ENCODE measurements around the gene TPP2. TPM values are rescaled to one million over a fixed set of nuclear protein-coding genes. Genes with fewer than 3 reads are reported as not detected.

Gene TPP2
- total and polyA plus RNA-seq, 9 of the 15 experiments (the other 6 are each of a cell fraction or from before 2014, with no cell fraction given): 18.8 to 87.7 (median 55.9) TPM

GRCh38 chr13:102709536-102709935 lies 112.8 kb downstream of the TPP2 start:
- H4K20me1 ChIP-seq (replicated peaks; ENCODE audit: control insufficient read depth, insufficient read depth, low read length): no peaks in the 10 kb centered on the region
- BruUV-seq (replicated peaks): no TSS peak
- H3K9ac ChIP-seq (ENCODE audit: insufficient read depth in 1 of 2, low read depth in 2 of 2, low read length in 2 of 2): no peak overlapping the region
- H2AFZ ChIP-seq (ENCODE audit: low read depth, low read length): no peak overlapping the region
- no peak overlapping the region for H3K27ac ChIP-seq (ENCODE audit: extremely low read depth, low read depth, low read length)
- no peaks in the 10 kb centered on the region for H3K4me1 ChIP-seq (replicated peaks in 1 of 2; ENCODE audit: control insufficient read depth in 2 of 2, insufficient read depth in 2 of 2, low read length in 2 of 2)
- ChIA-PET POLR2A (no interaction called here), CTCF (ENCODE audit: low intra/inter-chr PET ratio) (no interaction called here)
- H3K4me3 ChIP-seq: no peak overlapping the region
- no peaks in the 10 kb centered on the region for H3K9me3 ChIP-seq (replicated peaks; ENCODE audit: control insufficient read depth, insufficient read depth, low read depth, low read length)
- H3K36me3 ChIP-seq (ENCODE audit: control insufficient read depth, insufficient read depth, low read length): no peaks in the 10 kb centered on the region
- H3K9me1 ChIP-seq (ENCODE audit: control insufficient read depth, insufficient read depth, low read length): no peaks in the 10 kb centered on the region
- no peak for FAIRE-seq
- in situ Hi-C loops (cut with MboI): loop anchor here (10.0 kb wide), 1 partner anchor 125 kb away; no protein-coding TSS in a partner anchor
- intact Hi-C loops (cut with micrococcal nuclease): no loop called here
- DNase-seq (ENCODE audit: extremely low read depth in 1 of 4, low spot score in 3 of 4): no peak
- H3K27me3 ChIP-seq (ENCODE audit: control insufficient read depth in 2 of 2, insufficient read depth in 2 of 2, low read length in 2 of 2): no peaks in the 10 kb centered on the region
- H3K4me2 ChIP-seq (ENCODE audit: insufficient read depth, low read length): no peak overlapping the region
- no peak for ATAC-seq
- no peaks in the 10 kb centered on the region for H3K79me2 ChIP-seq (ENCODE audit: control insufficient read depth, insufficient read depth, low read length)
- TF ChIP-seq FOSL1 (tag; conservative IDR thresholded peaks at IDR 0.05): no peak
- TF ChIP-seq ZNF224 (CRISPR knock-in tag; IDR thresholded peaks at IDR 0.05): no peak
- no peak for TF ChIP-seq HNRNPH1 (optimal IDR thresholded peaks at IDR 0.05; ENCODE audit: low read depth, low read length)
- TF ChIP-seq ZBTB49 (CRISPR knock-in tag; IDR thresholded peaks at IDR 0.05; ENCODE audit: borderline replicate concordance): no peak
- TF ChIP-seq MED1 (CRISPR knock-in tag; IDR thresholded peaks at IDR 0.05; ENCODE audit: borderline replicate concordance): no peak
- TF ChIP-seq FIP1L1 (IDR thresholded peaks at IDR 0.05; ENCODE audit: low read depth, low read length, poor library complexity, severe bottlenecking): no peak
- no peak for TF ChIP-seq REST (IDR thresholded peaks at IDR 0.05; ENCODE audit: borderline replicate concordance)
- TF ChIP-seq REST (CRISPR knock-in tag; IDR thresholded peaks at IDR 0.05; ENCODE audit: low read depth): no peak
- TF ChIP-seq ZFPM2 (CRISPR knock-in tag; IDR thresholded peaks at IDR 0.05): no peak
- TF ChIP-seq TSC22D4 (tag; IDR thresholded peaks at IDR 0.05): no peak
- TF ChIP-seq CHAMP1 (IDR thresholded peaks at IDR 0.05): no peak

Data from K562 (cell line).